OCI-M2 (cell line): ENCODE measurements around the gene VTI1A.

Source experiments
- DNase-seq: peaks from one replicate; lab custom pipeline; 2025; ENCODE audit not compliant: unreplicated experiment; lab: John Stamatoyannopoulos, UW

The VTI1A gene

DNA sequence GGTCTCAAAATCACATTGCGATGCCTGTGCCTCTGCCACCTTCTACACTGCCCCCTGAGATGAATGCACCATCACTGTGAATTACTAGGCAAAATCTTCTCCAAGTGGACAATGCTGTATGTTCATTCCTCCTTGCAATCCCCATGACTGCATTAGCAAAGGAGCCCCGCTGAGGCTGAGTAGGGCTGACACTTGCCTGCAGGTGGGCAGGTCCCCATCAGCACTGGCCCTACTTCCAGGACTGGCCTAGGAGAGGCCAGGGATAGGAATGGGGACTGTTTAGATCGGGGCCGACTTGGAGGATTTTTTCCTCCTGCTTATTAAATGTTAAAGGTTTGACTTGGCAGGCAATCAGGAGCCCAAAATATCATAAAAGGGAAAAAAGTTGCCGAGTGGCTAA, 376.0 kb downstream of the VTI1A start:
- no peak for DNase-seq

- DNase-seq: no peak
Observed at GRCh38 chr10:112823604-112824003, 376.6 kb downstream of the VTI1A start.

GRCh38 chr10:112826018-112826697, 379.1 kb downstream of the VTI1A start:
- no peak for DNase-seq

DNA sequence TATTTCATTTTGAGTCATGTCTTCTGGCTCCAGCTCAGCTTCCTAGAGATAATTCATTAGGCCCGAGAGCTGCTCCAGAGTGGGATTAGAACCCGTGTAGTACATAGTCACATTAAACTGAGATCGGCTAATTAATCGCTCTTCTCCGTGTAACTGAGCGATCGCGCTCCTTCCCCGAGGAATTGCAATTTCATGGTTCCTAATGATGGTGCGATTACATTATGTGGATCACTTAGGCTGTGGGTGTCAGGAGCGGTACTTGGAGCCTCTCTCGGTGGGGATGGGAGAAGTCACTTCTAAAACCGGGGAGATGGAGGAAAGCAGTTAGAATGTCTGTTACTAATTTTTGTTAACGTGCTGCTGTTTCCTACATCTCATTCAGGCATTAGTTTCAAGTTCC, 380.1 kb downstream of the VTI1A start:
- no peak for DNase-seq

DNA sequence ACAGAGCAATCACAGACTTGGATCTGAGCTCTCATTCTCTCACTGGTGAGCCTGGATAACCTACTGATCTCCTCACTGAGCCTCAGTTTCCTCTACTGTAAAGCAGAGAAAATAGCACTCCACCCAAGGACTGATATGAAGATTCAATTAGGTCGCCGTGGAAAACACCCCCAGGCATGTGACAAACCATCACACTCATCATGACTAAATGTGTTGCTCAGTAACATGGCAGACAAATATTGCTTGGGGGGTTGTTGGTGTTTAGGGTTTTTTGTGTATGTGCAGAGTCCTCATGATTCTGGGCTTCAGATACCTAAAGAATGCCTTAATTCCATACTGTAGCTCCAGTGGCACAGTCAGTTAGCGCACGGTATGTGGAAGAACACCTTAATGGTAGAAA, 380.9 kb downstream of the VTI1A start:
- DNase-seq: no peak

GRCh38 chr10:112831859-112832258, 384.8 kb downstream of the VTI1A start:
- DNase-seq: no peak

DNA sequence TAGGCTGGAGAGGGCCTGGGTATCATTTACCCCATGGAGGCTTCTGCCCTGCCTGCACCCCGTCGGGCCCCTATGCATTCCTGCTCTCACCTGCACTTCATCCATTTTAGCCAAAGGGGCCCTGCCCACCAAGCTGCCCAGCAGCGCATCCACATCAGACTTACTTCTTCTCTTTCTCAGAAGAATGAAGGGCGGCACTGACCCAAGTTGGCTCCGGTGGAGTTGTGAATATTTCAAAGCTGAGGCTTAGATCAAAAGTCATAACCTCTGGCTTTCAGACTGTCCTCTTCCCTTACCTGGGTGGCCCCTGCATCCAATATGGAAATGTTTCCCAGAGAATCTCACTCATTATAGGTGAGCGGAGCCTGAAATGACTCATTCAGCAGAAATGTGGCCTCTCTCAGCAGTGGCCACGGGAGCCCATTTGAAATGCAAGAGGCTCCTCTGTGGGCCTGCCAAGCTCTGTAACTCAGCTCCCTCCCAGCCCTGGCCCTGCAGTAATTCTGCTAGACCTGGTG, 385.4 kb downstream of the VTI1A start:
- no peak for DNase-seq

DNA sequence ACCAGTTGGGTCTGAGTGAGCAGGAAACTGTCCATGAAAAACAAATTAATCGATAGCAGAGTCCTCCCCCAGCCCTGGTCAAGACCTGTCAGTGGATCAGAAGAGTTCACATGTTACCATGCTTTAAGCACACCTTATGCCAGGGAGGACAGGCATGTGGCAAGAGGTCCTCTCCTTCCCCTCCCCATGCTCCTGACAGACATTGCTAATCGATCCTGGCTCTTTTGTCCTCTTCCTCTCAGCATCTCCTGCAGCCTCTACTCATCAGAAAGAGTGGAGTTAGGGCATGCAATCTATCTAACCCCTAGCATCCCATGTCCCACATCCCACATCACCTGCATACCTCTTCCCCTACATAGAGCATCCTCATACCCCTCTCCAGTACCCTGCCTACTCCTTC, 385.9 kb downstream of the VTI1A start:
- DNase-seq: no peak

DNA sequence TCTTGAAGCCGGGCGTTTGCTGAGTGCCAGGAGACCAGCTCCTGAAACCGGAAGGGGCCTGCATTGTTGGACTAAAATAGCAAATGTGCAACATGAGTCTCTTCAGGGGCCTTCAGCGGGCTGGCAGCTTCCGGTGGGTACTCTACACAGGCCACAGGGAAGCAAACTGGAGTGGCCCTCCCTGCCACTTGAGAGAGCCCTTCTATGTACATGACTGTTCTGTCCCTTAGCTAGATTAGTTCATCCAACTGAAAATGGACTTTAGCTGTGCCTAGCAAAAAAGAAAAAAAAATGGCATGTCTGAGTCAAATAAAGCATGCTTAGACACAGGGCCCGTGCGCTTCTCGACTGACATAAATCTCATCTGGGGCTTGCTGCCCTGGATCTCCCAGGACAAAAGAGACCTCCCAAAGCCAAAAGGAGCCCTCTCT, 387.8 kb downstream of the VTI1A start:
- DNase-seq: no peak

DNA sequence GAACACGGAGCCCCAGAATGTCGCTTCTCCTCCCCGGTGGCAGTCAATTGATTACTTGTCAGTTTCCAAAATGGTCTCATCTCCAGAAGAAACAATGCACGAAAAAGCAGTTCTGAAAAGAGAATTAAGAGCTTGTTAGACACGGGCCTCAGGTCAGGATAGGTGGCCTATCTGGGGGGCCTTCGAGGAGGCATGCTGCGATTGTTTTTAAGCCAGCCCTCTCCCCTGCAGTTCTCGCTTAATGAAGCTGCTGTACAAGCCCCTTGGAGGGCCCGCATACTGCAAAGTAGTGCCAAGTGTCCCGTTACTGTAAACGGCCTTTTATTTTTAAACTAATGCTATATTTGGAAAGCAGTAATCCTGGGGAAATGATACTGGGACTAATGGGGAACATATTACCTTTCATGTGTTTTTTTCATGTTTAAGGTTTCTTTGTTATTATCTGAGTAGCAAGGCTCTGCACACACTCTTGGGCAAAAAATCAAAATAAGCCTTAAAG, 388.3 kb downstream of the VTI1A start:
- no peak for DNase-seq

- no peak for DNase-seq
Observed at GRCh38 chr10:112835944-112836451, 389.0 kb downstream of the VTI1A start.

DNA sequence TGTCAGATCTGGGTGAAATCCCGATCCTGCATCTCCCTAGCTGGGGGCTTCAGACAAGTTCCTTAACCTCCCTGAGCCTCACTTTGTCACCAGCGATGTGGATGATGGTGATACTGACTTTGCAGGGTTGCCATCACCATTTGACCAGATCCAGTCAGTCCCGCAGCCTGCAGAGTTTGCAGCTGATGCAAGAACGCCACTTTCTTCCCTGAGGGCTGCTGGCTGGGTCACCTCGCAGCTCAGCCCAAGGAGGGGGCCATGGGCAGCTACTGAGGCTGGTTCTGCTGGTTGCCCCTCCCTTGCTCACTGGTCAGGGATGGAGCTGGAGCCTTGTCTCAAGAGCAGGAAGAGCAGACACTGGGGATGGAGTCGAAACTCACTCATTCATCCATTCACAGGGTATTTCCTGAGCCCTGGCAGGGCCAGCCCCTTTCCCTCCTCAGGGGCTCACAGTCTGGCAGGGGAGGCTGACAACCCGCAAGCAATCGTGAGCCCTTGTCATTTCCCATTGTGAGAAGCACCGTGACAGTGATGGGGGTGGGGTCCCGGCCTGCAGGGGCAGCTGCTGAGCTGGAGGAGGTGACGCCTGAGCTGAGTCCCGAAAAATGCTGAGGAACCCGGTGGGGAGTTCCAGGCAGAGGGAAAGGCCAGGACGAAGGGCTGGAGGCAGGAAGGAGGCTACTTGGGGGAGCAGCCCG, 391.9 kb downstream of the VTI1A start:
- no peak for DNase-seq

DNA sequence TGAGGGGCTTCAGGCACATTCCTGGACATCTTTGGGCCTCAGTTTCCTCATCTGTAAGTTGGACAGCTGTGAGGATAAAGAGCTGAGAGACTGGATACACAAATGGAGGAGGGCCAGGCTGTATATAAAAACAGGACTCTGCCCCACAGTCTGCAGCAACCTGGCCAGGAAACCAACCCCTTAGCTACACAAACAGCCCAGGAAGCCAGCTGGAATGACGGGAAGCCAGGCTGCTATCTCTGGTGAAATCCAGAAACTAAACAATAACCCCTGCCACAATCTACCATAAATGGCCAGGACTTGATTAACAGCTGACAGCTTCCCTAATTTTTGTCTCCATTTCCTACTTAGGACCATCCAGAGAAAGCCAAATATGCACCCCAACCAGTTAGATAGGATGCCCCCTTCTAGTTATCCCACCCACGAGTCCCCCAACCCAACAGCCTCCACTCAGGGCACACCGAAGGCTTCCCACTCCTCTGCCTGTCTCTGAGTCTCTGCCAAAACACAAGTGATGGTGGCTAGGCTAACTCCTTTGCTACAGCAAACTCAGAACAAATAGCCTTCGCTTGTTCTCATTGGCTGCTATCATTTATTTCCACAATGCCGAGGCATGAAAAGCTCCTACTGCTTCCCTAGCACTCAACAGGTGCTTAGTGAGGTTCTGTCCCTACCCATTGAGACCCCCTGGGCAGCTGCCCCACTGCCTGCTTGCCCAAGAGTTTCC, 393.1 kb downstream of the VTI1A start:
- no peak for DNase-seq

DNA sequence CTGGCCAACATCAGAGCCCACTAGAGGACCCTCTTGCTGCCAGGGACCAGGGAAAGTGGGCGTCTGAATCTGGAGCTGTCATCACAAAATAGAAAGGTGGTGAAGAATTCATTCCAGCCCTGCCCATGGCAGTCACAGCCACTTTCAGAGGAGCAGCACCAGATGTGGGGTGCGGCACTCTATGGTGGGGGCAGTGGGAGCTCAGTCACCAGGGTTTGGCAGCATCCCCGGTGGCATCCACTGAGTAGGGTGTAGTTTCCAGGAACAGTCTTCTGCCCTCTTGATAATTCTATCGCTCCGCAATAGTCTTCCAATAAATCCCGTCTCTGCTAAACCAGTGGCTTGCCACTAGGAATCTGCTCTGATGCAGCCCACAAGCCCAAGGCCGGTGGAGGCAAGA, 394.5 kb downstream of the VTI1A start:
- DNase-seq: no peak

GRCh38 chr10:112842832-112843360, 395.9 kb downstream of the VTI1A start:
- DNase-seq: no peak

DNA sequence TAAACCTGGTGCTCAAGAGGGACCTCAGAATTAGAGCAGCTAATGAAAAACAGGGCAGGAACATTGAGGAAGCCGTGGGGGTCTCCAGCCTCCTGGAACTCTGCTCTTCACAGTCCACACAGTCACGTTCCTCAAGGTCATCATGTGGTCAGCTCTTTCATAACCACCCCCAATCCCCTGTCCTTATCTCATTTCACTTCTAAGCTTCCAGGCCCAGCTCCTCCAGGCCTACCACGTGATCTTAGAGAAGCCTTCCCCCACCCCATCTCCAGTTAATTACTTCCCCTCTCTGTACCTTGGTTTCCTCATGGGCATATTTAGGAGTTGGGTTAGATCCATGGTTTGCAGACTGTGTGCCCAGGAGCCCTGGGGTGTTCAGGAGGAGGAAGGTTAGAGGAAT, 396.6 kb downstream of the VTI1A start:
- peak; percentile 50 for DNase-seq

- DNase-seq: no peak
Observed at GRCh38 chr10:112844681-112845544, 397.9 kb downstream of the VTI1A start.

- no peak for DNase-seq
Observed at GRCh38 chr10:112847778-112848177, 400.8 kb downstream of the VTI1A start.

- DNase-seq: no peak
Observed at GRCh38 chr10:112848228-112848627, 401.2 kb downstream of the VTI1A start.

DNA sequence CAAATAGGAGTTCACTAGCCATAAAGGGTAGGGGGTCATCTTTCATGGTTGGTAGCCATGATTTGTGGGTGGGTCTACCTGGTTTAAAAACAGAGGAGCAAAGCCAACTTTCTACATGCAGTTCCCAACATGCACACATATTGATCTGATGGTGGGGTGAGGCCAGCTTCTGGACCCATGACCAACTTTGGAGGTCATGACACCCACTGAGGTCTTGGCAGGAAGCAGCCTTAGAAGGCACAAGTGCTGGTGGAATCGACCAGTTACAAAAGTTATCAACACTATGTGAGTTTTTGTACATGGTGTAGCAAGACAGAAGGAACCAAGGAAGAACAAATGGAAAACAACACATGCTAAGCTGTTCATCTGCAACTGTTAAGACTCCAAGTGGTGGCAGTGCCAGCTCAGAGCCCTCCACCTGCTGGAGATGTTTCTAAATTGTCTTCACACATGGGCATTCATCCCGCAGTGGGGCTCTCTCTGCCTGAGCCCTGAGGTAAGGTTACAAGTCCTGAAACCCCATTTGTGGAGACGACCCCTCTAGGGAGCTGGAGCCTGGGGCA, 401.9 kb downstream of the VTI1A start:
- no peak for DNase-seq
